ENCODE results near the gene PAEP. TPM values are rescaled to one million over a fixed set of nuclear protein-coding genes. Genes with fewer than 3 reads are reported as not detected.

PAEP gene
- total and polyA plus RNA-seq, 7 donors: not detected

DNA sequence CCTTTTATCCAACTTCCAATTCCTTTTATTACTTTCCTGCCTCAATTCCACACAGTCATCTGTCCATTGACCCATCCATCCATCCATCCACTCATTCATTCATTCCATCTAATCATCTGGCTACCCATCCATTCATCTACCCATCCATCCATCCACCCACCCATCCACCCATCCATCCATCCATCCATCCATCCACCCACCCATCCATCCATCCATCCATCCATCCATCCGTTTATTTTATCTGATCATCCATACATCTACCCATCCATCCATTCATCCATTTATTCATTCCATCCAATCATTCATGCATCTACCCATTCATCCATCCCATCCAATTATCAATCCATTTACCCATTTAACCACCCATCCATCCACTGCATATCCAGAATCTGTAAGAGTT, 11.6 kb downstream of the PAEP start:
- H3K36me3 ChIP-seq: no peaks in the 10 kb centered on the region
- H3K4me1 ChIP-seq: no peaks in the 10 kb centered on the region
- TF ChIP-seq, protein P1, sequence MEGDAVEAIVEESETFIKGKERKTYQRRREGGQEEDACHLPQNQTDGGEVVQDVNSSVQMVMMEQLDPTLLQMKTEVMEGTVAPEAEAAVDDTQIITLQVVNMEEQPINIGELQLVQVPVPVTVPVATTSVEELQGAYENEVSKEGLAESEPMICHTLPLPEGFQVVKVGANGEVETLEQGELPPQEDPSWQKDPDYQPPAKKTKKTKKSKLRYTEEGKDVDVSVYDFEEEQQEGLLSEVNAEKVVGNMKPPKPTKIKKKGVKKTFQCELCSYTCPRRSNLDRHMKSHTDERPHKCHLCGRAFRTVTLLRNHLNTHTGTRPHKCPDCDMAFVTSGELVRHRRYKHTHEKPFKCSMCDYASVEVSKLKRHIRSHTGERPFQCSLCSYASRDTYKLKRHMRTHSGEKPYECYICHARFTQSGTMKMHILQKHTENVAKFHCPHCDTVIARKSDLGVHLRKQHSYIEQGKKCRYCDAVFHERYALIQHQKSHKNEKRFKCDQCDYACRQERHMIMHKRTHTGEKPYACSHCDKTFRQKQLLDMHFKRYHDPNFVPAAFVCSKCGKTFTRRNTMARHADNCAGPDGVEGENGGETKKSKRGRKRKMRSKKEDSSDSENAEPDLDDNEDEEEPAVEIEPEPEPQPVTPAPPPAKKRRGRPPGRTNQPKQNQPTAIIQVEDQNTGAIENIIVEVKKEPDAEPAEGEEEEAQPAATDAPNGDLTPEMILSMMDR (IDR thresholded peaks at IDR 0.05): no peak
- TF ChIP-seq POLR2AphosphoS5 (IDR thresholded peaks at IDR 0.05): no peak
- intact Hi-C loops (cut with DNase I): no loop called here
- no peak for DNase-seq
- H3K4me3 ChIP-seq: no peak overlapping the region
- WGBS, 2 donors: 88 to 89% methylated on average over 1 of the region's 1 CpG
- peaks cover 0 to 7% (median 0%) of the 10 kb centered on the region in 4 donors for H3K9me3 ChIP-seq
- H3K27me3 ChIP-seq: peaks cover 0 to 9% (median 0%) of the 10 kb centered on the region in 3 donors
- H3K27ac ChIP-seq: no peak overlapping the region

DNA sequence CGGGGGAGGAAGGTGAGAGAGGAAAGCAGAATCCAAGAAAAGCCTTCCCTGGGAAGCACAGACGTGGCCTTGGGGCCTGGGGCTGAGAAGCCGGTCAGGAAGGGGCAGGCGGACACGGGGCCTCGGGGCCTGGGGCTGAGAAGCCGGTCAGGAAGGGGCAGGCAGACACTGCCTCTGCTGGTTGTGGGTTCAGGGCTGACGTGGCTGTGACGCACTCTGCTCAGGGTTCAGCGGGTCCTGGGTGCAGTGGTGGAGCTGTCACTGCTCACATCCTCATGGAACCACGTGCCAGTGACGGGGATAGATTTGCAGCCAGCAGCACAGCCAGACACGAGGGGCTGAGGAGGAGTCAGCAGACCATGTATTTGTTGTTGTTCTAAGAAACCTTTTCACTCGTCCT, 12.8 kb downstream of the PAEP start:
- Histone ChIP-seq H3K4me1 (no peaks in the 10 kb centered on the region), H3K36me3 (no peaks in the 10 kb centered on the region), H3K27ac (no peak overlapping the region), H3K9me3 (peaks cover 0 to 5% (median 0%) of the 10 kb centered on the region in 4 donors), H3K4me3 (no peak overlapping the region), H3K27me3 (peaks cover 0 to 9% (median 0%) of the 10 kb centered on the region in 3 donors)
- intact Hi-C loops (cut with DNase I): no loop called here
- no peak for DNase-seq
- no peak for TF ChIP-seq EP300 (IDR thresholded peaks at IDR 0.05)
- TF ChIP-seq, protein P1 (IDR thresholded peaks at IDR 0.05): no peak
- TF ChIP-seq POLR2A (IDR thresholded peaks at IDR 0.05): no peak
- no peak for TF ChIP-seq POLR2AphosphoS5 (IDR thresholded peaks at IDR 0.05)
- 75 to 76% methylated on average over 14 of the region's 14 CpGs for WGBS, 2 donors

DNA sequence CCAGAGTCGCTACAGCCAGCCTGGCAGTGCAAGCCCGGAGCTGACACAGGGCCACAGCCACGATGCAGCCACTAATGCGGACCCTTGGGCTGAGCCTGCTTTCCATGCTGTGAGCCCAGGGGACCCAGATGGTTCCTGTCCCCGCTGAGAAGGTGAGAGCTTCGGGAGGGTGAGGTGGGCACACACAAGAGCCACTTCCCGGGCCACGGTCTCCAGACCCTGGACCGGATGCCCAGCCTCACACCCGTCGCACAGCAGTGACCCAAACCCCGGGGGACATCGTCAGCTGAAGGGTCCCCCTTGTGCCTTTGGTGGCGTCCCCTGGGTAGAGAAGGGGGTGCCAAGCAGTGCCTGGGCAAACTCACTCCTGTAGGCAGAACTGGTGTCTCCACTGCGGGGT, 13.4 kb downstream of the PAEP start:
- H3K4me1 ChIP-seq: no peaks in the 10 kb centered on the region
- no peak for TF ChIP-seq POLR2A (IDR thresholded peaks at IDR 0.05)
- no peak for TF ChIP-seq POLR2AphosphoS5 (IDR thresholded peaks at IDR 0.05)
- no peak for TF ChIP-seq EP300 (IDR thresholded peaks at IDR 0.05)
- TF ChIP-seq, protein P1 (IDR thresholded peaks at IDR 0.05): no peak
- no peaks in the 10 kb centered on the region for H3K36me3 ChIP-seq
- peaks cover 0 to 9% (median 0%) of the 10 kb centered on the region in 3 donors for H3K27me3 ChIP-seq
- 90 to 91% methylated on average over 15 of the region's 15 CpGs for WGBS, 2 donors
- intact Hi-C loops (cut with DNase I): no loop called here
- no peak overlapping the region for H3K4me3 ChIP-seq
- H3K27ac ChIP-seq: no peak overlapping the region
- DNase-seq: no peak
- peaks cover 0 to 2% (median 0%) of the 10 kb centered on the region in 4 donors for H3K9me3 ChIP-seq

DNA sequence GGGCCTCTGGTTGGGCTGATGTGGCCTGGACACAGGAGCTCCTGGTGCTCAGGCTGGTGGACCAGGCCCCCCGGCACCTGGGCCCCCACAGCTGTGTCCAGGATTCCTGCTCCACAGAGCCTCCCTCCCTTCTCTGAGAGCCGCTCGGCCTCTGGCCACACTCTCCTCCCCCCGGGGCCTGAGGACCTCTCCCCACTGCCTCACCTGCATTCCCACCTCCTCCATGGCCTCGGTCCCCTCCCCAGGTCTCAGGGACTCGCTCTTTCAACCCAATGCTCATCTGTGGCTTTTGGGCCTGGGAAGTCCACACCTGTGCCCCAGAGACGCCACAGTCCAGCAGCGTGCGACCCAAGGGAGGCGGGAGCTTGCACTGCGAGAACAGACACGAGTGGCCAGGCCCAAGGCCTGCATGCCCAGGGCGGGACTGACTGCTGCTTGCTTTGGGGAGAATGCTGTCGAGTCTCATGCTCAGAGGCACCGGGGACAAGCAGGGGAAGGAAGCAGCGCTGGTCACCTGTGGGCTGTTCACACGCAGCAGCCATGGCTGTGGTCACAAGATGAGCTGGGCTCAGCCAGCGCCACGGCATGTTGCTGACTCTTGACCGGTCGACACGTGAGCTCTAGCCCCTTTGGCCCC, 14.6 kb downstream of the PAEP start:
- Histone ChIP-seq H3K36me3 (no peaks in the 10 kb centered on the region), H3K27ac (no peak overlapping the region), H3K4me1 (no peaks in the 10 kb centered on the region), H3K27me3 (peaks cover 0 to 14% (median 0%) of the 10 kb centered on the region in 3 donors), H3K4me3 (no peak overlapping the region), H3K9me3 (peaks cover 0 to 2% (median 0%) of the 10 kb centered on the region in 4 donors)
- 79 to 80% methylated on average over 22 of the region's 22 CpGs for WGBS, 2 donors
- intact Hi-C loops (cut with DNase I): no loop called here
- no peak for TF ChIP-seq EP300 (IDR thresholded peaks at IDR 0.05)
- TF ChIP-seq POLR2A (IDR thresholded peaks at IDR 0.05): no peak
- TF ChIP-seq, protein P1 (IDR thresholded peaks at IDR 0.05): no peak
- TF ChIP-seq POLR2AphosphoS5 (IDR thresholded peaks at IDR 0.05): no peak
- DNase-seq: no peak

DNA sequence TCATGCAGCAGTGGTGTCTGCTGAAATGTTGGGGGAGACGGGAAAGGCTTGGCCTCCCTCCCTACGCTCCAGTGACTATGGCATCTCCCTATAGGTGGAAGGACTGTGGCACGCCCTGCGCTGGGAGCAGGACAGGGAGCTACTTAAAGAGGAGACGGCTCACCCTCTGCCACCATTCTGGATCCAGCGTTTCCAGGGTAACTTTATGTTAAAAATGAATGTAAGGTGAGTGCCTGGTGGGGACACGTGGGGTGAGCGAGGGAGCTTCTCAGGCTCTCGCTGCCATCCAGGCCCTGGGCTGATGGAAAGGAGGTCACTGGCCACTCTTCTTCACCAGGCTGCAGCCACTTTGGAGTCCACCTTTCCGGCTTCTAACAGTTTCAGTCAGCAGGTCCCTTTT, 15.7 kb downstream of the PAEP start:
- 84 to 85% methylated on average over 10 of the region's 10 CpGs for WGBS, 2 donors
- Histone ChIP-seq H3K9me3 (peaks cover 0 to 2% (median 0%) of the 10 kb centered on the region in 4 donors), H3K27me3 (peaks cover 0 to 15% (median 0%) of the 10 kb centered on the region in 3 donors), H3K36me3 (no peaks in the 10 kb centered on the region), H3K4me3 (no peak overlapping the region), H3K4me1 (no peaks in the 10 kb centered on the region), H3K27ac (no peak overlapping the region)
- intact Hi-C loops (cut with DNase I): no loop called here
- TF ChIP-seq POLR2AphosphoS5 (IDR thresholded peaks at IDR 0.05) (no peak), POLR2A (IDR thresholded peaks at IDR 0.05) (no peak), EP300 (IDR thresholded peaks at IDR 0.05) (no peak)
- TF ChIP-seq, protein P1 (IDR thresholded peaks at IDR 0.05): no peak
- no peak for DNase-seq
